SW 1271 (cell line): Measurements from ENCODE around the gene ALDH3B2.
A peak's percentile ranks its signal among the peaks of the same experiment; 100 is the strongest.
"Not testable (repeated sequence)": the region's sequence is repeated elsewhere in the genome, so short reads cannot be mapped to it uniquely, and the experiment has no call there.

Experiments
- DNase-seq, 2 experiments: peaks; one replicate each; lab custom pipeline; 2025; lab: John Stamatoyannopoulos, UW

Gene ALDH3B2

DNA sequence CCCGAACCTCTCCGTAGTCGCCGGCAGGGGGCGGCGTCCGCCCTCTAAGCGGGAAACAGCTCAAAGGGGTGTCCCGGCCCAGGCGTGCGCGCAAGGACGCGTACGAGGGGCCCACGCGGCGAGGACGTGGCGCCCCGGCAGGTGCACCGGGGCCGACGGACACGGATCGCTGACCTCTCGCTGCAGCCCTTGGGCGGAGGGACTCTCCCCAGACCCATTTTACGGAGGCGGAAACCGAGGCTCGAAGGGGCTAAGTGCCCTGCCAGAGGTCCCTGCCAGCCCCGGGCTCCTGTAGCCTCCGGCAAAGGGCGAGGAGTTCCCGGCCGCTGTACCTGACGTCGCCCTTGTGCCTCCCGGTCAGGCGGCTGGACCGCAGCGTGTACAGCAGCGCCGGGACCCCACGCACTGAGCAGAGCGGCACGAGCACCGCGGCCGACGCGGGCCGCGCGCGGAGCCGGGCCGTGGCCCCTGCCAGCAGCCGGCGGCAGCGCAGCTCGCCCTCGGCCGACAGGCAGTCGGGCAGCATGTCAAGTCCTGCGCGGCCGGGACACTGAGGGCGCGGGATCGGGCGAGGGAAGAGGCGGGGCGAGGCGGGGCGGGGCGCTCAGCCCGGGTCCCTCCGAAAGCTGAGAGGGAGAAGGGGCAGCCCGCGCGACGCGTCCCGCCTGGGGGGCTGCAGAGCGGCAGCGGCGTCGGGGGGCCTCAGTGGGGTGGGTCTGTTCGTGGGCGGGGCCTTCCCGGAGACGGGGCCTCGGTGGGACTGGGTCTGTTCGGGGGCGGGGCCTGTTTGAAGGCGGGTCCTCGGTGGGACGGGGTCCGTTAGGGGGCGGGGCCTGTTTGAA is 44.8 kb downstream of the ALDH3B2 start, which contains the start of gene NUDT8:
Gene NUDT8 (minus strand): TSS at position 552 of the 842 bp plus-strand sequence. CDS start 26 bp downstream, at position 526.
- DNase-seq, result peak; percentile 67 to 72

DNA sequence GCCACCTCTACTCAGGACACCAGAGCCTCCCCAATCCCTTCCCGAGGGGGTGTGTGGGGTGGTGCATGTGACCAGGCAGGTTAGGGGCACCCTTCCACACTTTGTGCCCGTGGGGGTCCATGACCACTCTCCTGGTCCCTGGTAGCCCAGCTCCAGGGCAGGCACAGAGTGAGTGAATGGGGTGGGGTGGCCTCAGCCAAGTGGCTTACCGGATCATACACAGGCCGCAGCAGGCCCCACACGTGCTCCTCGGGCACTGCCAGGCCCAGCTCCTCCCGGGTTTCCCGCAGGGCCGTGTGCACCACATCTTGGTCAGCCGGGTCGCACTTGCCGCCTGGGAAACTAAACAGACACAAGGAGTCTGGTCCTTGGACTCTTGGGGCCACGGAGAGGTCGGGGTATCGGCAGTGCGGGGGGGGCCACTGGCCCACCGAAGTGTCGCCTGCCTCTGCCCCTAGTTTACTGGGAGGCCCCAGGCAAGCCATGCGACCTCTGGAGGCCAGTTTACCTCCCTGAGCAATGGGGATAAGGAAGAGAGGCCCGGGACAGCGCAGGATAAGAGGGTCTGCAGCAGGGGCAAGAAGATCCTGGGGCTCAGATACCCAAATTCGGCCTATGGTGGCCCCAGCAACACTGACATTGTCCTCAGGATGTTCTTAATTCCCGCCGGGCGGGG is 45.6 kb downstream of the ALDH3B2 start:
- DNase-seq, result no peak

DNA sequence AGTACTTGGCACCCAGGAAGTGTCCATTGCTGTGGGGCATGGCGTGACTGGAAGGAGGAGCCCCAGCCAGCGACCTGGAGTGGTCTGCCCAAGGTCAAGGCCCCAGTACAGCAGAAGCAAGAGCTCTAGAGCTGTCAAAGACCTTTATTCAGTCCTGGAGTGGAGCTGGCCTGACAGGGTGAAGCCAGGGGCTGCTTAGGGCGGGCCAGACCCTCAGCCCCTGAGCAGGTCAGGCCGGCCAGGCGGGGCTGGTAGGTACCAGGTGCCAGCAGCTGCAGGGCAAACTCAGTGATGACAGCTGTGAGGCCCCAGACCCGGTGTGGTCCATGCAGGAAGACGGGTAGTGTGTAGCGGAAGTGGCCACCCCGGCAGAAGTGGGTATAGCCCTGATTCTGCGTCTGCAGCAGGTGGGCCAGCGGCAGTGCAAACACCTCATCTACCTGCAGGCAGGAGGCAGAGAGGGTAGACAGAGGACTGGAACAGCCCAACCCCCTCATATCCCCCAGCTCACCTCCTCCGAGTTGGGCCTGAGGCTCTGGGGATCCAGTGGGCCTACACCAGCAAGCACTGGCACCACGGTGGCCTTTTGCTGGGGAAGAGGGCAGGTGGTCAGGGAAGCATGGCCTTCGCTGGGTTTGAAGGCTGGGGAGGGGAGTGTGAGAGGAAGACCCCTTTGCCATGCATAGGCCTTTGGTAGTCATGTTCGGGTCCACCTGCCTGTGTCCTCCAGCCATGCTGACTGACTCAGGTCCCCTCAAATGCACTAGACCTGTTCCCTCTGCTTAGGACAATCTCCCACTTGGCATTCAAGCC is 46.4 kb downstream of the ALDH3B2 start:
- DNase-seq, result no peak

DNA sequence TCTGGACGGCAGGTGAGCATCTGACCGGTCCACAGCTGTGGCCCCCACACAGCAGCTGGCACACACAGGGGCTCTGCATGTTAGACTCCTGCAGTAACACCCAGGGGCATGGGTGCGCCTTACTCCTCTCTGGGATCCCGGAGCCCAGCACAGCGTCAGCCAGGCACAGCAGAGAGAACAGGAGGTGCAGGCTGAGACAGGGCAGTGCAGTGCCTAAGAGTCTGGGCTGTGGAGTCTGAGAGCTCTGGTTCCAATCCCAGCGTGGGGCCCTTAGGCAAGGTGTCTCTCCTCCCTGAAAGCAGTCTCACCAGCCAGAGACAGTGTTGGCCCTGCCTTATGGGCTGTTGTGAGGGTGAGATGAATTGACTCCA is 47.0 kb downstream of the ALDH3B2 start:
- no peak for DNase-seq

DNA sequence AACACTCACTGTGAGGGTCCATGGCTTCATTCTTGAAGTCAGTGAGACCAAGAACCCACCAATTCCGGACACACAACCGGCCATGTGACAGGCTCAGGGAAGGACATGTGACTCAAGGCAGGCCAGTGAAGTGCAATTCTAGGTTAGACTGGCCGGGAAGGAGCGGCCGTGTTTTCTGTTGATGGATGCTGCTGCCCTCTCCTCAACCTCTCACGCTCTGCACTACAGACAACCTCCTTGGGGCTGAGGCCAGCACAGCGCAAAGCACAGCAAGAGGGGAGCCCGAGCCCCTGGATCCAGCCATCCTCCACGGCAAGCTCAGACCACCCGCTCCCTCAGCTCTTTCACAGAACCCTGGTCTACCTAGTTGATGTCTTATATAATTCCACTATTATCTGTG is 47.5 kb downstream of the ALDH3B2 start:
- DNase-seq, result no peak

DNA sequence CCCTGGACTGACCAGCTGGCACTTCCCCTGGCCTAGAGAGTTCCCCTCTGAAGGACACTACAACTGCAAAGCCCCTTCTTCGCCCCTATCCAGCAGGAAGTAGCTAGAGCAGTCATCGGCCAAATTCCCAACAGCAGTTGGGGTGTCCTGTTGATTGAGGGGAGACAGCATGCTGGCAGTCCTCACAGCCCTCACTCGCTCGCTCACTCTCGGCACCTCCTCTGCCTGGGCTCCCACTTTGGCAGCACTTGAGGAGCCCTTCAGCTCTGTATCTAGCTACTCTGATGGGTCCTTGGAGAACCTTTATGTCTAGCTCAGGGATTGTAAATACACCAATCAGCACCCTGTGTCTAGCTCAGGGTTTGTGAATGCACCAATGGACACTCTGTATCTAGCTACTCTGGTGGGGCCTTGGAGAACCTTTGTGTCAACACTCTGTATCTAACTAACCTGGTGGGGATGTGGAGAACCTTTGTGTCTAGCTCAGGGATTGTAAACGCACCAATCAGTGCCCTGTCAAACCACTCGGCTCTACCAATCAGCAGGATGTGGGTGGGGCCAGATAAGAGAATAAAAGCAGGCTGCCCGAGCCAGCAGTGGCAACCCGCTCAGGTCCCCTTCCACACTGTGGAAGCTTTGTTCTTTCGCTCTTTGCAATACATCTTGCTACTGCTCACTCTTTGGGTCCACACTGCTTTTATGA is 48.1 kb downstream of the ALDH3B2 start:
- not testable (repeated sequence) for DNase-seq

DNA sequence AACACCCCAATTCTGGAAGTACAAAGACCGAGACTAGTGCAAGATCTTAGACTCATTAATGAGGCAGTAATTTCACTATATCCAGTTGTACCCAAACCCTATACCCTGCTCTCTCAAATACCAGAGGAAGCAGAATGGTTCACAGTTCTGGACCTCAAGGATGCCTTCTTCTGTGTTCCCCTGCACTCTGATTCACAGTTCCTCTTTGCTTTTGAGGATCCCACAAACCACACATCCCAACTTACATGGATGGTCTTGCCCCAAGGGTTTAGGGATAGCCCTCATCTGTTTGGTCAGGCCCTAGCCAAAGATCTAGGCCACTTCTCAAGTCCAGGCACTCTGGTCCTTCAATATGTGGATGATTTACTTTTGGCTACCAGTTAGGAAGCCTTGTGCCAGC is 50.6 kb downstream of the ALDH3B2 start:
- not testable (repeated sequence) for DNase-seq

DNA sequence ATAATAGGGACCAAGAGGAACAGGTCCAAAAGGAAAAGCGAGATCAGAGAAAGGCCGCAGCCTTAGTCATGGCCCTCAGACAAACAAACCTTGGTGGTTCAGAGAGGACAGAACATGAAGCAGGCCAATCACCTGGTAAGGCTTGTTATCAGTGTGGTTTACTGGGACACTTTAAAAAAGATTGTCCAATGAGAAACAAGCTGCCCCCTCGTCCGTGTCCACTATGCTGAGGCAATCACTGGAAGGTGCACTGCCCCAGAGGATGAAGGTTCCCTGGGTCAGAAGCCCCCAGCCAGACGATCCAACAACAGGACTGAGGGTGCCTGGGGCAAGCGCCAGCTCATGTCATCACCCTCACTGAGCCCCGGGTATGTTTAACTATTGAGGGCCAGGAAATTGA is 51.5 kb downstream of the ALDH3B2 start:
- not testable (repeated sequence) for DNase-seq

DNA sequence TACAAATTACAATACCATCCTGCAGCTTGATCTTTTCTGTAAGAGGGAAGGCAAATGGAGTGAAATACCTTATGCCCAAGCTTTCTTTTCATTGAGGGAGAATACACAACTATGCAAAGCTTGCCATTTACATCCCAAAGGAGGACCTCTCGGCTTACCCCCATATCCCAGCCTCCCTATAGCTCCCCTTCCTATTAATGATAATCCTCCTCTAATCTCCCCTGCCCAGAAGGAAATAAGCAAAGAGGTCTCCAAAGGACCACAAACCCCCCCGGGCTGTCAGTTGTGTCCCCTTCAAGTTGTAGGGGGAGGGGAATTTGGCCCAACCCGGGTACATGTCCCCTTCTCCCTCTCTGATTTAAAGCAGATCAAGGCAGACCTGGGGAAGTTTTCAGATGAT is 52.5 kb downstream of the ALDH3B2 start:
- not testable (repeated sequence) for DNase-seq

DNA sequence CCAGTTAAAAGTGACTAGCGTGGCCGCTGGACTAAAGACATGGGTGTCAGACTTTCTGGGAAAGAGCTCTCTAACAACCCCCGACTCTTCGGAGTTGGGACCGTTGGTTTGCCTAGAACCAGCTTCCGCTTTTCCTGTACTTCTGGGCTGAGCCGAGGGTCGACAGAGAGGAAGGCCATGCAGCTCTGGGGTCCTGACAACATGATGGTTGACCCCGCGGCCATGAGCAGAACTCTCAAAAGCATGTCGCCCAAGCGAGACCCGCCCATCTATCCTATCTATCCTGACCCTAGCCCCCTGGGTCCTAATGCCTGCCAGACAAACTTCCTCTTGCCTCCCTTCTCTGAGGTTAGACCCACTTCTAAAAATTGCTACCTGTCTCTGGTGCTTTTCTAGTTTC is 53.8 kb downstream of the ALDH3B2 start:
- DNase-seq, result not testable (repeated sequence)

DNA sequence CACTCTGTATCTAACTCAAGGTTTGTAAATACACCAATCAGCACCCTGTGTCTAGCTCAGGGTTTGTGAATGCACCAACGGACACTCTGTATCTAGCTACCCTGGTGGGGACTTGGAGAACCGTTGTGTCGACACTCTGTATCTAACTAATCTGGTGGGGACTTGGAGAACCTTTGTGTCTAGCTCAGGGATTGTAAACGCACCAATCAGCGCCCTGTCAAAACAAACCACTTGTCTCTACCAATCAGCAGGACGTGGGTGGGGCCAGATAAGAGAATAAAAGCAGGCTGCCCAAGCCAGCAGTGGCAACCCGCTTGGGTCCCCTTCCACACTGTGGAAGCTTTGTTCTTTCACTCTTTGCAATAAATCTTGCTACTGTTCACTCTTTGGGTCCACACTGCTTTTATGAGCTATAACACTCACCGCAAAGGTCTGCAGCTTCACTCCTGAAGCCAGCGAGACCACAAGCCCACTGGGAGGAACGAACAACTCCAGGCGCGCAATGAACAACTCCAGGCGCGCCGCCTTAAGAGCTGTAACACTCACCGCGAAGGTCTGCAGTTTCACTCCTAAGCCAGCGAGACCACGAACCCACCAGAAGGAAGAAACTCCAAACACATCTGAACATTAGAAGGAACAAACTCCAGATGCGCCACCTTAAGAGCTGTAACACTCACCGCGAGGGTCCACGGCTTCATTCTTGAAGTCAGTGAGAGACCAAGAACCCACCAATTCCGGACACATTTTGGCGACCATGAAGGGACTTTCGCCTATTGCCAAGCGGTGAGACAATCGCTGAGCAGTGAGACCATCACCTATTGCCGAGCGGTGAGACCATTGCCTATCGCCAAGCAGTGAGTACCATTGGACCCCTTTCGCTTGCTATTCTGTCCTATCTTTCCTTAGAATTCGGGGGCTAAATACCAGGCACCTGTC is 54.5 kb downstream of the ALDH3B2 start:
- DNase-seq, result not testable (repeated sequence)

DNA sequence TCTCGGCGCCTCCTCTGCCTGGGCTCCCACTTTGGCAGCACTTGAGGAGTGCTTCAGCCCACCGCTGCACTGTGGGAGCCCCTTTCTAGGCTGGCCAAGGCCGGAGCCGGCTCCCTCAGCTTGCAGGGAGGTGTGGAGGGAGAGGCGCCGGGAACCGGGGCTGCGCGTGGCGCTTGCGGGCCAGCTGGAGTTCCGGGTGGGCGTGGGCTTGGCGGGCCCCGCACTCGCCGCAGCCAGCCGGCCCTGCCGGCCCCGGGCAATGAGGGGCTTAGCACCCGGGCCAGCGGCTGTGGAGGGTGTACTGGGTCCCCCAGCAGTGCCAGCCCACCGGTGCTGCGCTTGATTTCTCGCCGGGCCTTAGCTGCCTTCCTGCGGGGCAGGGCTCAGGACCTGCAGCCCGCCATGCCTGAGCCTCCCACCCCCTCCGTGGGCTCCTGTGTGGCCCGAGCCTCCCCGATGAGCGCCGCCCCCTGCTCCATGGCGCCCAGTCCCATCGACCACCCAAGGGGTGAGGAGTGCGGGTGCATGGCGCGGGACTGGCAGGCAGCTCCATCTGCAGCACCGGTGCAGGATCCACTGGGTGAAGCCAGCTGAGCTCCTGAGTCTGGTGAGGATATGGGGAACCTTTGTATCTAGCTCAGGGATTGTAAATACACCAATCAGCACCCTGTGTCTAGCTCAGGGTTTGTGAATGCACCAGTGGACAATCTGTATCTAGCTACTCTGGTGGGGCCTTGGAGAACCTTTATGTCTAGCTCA is 55.3 kb downstream of the ALDH3B2 start:
- not testable (repeated sequence) for DNase-seq

DNA sequence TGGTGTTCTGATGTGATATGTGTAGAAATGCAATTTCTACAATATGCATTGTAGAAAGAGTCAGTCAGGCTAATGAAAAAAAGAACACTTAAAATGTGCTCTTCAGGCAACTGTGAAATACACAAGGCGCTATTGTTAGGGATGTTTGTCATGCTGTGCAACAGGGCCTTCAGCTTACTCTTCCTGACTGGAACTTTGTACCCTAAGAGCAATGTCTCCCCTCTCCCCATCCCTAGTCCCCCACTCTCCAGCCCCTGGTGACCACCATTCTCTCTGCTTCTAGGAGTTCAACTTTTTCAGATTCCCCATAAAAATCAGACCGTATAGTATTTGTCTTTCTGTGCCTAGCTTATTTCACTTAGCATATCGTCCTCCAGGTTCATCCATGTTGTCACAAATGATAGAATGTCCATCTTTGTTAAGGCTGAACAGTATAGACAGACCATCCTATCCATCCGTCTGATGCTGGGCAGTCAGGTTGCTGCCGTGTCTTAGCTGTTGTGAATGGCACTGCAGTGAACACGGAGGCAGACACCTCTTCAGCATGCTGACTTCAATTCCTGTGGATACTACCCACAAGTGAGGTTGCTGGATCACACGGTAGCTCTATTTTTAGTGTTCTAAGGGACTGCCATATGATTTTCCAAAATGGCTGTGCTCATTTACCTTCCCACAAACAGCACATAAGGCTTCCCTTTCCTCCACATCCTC is 57.0 kb downstream of the ALDH3B2 start:
- DNase-seq, result no peak

DNA sequence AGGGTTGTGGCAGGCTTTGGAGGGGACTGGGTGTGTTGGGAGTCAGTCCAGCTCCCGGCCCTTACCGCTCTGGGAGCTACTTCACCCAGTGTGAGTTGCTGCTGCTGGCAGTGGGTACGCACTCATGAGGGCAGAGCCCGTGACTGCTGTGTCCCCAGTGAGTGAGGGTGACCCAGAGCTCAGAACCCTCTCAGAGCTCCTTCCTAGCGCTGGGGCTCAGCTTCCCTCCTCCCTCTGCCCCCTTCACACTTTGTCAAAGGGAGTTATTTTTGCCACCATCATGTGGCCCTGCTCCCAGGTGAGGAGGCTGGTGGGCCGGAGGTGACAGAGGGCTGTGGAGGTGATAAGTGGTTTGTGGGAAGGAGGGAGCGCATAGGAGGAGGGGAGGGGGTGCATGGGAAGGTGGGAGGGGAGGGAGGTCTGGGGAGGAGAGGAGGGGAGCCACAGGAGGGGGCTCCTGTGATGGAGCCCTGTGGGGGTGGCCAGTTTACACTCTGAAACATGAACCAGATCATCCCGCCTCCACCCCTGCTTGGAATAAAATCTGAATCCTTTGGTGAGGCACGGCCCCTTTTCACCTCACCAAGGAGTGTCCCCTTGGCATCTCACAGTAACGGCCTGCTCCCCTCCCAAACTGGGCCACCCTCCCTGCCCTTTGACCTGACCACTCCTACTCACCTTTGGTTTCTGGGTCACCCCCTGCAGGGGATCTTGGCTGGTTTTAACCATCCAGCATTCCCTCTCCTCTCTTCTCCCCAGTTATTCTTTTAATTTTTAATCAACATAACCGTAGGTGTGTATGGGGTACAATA is 57.8 kb downstream of the ALDH3B2 start:
- no peak for DNase-seq

DNA sequence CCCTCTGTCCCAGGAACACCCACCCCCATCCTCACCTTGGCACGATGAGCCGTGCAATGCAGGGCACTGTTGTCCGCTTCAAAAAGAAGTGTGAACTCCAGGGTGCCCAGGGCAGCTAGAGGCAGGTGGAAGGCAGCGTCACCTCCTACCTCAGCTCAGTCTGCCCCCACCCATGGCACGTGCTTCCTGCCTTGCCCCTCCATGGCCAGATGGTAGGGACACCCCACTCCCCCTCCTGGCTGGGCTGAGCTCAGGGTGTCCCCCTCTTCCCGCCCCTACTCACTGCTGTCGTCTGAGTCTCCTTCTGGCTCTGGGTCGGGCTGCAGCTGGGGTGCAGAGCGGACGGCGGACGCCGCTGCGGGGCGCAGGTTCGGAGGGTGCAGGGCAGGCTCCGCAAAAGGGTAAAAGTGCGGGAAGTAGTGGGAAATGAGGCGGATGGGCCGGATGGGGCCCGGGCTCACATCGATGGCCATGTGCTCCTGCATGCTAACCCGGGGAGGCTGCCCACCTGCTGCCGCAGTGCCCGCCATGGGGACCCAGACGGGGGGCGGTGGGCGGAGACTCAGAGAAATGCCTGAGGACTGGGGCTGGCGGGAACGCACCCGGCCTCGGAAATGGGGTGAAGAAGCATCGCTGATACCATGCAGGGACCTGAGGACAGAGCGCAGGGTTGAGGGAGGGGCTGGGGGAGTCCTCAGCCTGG is 58.5 kb downstream of the ALDH3B2 start:
- DNase-seq, result no peak

DNA sequence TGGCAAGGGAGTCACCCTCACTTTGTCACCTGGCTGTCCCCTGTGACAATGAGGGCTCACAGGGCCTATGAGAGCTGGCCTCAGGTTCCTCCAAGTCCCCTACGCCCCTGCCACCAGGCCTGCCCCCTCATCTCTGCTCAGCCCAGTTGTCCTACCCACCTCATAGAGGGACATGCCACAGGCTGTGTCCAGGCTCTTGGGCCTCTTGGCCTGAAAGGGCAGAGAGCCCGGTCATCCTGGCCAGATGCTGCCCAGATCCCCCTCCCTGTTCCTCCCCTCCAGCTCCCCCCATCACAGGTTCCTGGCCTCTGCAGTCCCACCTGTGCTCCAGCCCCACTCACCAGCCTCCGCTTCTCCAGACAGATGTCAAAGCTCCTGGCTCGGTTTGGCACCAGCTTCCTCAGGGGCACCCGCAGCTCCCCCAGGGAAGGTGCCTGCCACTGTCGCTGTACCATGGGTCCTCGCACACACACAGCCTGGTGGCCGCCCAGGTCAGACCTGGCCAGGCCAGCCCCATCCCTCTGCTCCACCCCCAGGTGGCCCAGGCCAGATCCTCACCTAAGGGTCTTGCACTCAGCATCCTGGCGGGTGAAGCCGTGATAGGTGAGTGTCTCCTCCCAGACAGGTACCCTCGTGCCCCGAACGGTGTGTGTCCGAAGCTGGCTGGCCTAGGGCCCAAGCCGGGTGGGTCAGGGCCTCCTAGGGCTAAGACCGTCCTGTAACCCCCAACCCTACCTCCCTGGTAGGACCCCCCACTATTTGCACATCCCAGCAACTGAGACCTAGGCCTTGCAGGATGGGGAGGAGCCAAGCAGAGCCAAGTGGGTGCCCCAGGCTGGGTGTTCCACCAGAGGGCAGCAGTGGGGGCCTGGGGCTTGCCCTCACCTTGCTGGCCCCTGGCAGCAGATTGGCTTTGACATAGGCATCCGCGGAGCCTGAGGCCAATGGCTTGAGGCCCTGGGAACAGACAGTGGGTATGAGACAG is 59.4 kb downstream of the ALDH3B2 start:
- DNase-seq, result peak in 1 of 2 experiments; percentile 30
